B cell (primary cell): Measurements from ENCODE around the gene RIC3.

Experiments
- EZH2 ChIP-seq: IDR thresholded peaks from 2 replicates; pipeline ENCODE4 v1.6.1; 2012; ENCODE audit warnings: borderline replicate concordance, low read depth, mild to moderate bottlenecking, moderate library complexity, low read length; ENCODE audit not compliant: insufficient read depth, poor library complexity, severe bottlenecking
- TF ChIP-seq, protein P1 (sequence below): fragments of 200-600 bp; IDR thresholded peaks from one replicate; pipeline ENCODE4 v1.8.0; 2022; ENCODE audit warnings: antibody characterized with exemption, mild to moderate bottlenecking

DNA sequence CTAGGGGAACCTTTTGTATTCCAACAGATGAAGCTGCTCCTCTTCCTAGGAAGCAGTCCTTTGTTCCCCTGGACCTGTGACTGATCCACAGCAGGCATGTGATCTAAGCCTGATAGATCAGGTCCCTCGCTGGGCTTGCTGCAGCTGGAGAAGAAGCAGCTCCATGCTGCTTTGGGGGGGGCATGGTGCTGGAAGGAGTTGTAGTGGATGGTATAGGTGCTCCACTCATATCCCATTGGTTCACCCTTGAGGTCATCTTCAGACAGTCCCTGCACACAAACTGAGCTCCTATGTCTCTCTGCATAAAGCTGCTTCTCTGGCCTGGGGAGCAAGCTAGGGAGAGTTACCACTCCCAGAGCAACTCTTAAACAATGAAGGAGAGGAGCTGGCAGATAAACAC is 9.5 kb upstream of the RIC3 start:
- TF ChIP-seq, protein P1, sequence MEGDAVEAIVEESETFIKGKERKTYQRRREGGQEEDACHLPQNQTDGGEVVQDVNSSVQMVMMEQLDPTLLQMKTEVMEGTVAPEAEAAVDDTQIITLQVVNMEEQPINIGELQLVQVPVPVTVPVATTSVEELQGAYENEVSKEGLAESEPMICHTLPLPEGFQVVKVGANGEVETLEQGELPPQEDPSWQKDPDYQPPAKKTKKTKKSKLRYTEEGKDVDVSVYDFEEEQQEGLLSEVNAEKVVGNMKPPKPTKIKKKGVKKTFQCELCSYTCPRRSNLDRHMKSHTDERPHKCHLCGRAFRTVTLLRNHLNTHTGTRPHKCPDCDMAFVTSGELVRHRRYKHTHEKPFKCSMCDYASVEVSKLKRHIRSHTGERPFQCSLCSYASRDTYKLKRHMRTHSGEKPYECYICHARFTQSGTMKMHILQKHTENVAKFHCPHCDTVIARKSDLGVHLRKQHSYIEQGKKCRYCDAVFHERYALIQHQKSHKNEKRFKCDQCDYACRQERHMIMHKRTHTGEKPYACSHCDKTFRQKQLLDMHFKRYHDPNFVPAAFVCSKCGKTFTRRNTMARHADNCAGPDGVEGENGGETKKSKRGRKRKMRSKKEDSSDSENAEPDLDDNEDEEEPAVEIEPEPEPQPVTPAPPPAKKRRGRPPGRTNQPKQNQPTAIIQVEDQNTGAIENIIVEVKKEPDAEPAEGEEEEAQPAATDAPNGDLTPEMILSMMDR, result no peak
- no peak for TF ChIP-seq EZH2
